ENCODE measurements around the gene PCDH9.
A peak's percentile ranks its signal among the peaks of the same experiment; 100 is the strongest.

PCDH9 gene

GRCh38 chr13:66811455-66811854 is 418.7 kb downstream of the PCDH9 start:
- H3K27me3 ChIP-seq (ENCODE audit: control insufficient read depth, insufficient read depth, low read length): no peaks in the 10 kb centered on the region
- H3K36me3 ChIP-seq (ENCODE audit: insufficient read depth, low read length): no peaks in the 10 kb centered on the region
- H3K9ac ChIP-seq (ENCODE audit: low read depth, low read length): no peak overlapping the region
- no peak overlapping the region for H3K4me3 ChIP-seq (ENCODE audit: low read length)
- no peaks in the 10 kb centered on the region for H3K4me1 ChIP-seq (ENCODE audit: control insufficient read depth, insufficient read depth, low read length)
- no peak overlapping the region for H3K4me2 ChIP-seq (ENCODE audit: low read length)
- H3K9me3 ChIP-seq (replicated peaks; ENCODE audit: low read length): no peaks in the 10 kb centered on the region

GRCh38 chr13:66809485-66809884 is 420.7 kb downstream of the PCDH9 start:
- H3K4me2 ChIP-seq (ENCODE audit: low read length): no peak overlapping the region
- H3K27me3 ChIP-seq (ENCODE audit: control insufficient read depth, insufficient read depth, low read length): no peaks in the 10 kb centered on the region
- H3K9ac ChIP-seq (ENCODE audit: low read depth, low read length): no peak overlapping the region
- no peaks in the 10 kb centered on the region for H3K36me3 ChIP-seq (ENCODE audit: insufficient read depth, low read length)
- no peaks in the 10 kb centered on the region for H3K9me3 ChIP-seq (replicated peaks; ENCODE audit: low read length)
- no peak overlapping the region for H3K4me3 ChIP-seq (ENCODE audit: low read length)
- peaks cover 3% of the 10 kb centered on the region for H3K4me1 ChIP-seq (ENCODE audit: control insufficient read depth, insufficient read depth, low read length)

DNA sequence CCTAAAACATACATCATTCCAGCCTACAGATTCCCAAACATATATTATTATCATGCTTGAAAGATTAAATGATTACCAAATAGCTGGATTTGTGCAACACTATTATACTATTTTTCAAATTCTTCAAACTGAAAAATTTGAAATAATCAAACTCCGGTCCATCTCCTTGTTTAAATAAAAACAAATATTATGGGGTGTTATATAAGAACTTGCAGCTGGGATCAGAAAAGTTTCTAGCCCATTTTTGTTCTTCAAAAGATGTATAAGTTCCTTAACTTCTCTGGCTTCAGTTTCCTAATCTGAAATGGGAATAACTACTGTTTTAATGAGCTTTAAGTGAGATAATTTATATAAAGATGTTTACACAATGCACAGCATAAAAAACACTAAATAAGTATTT is 422.9 kb downstream of the PCDH9 start:
- H3K9ac ChIP-seq (ENCODE audit: low read depth, low read length): no peak overlapping the region
- no peaks in the 10 kb centered on the region for H3K36me3 ChIP-seq (ENCODE audit: insufficient read depth, low read length)
- no peak overlapping the region for H3K4me2 ChIP-seq (ENCODE audit: low read length)
- H3K4me1 ChIP-seq (ENCODE audit: control insufficient read depth, insufficient read depth, low read length): peaks cover 3% of the 10 kb centered on the region
- no peak overlapping the region for H3K4me3 ChIP-seq (ENCODE audit: low read length)
- H3K9me3 ChIP-seq (replicated peaks; ENCODE audit: low read length): no peaks in the 10 kb centered on the region
- H3K27me3 ChIP-seq (ENCODE audit: control insufficient read depth, insufficient read depth, low read length): no peaks in the 10 kb centered on the region

DNA sequence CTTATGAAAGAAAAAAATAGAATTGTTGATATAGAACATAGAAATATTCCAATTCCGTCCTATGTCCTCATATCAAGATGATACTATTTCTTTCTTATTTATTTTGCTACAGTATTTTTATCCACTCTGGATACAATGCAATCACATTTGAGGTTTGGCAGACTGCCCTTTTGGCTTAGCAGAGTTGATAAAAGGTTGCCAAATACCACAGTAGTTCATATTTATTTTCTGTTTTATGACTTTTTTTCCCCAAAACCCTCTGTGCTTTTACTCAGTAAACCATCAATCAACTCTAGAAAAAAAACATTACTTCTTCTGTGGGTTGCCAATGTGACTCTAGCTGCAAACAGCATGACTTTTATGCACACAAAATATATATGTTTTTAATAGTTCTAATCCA is 424.5 kb downstream of the PCDH9 start:
- H3K4me2 ChIP-seq (ENCODE audit: low read length): no peak overlapping the region
- no peaks in the 10 kb centered on the region for H3K36me3 ChIP-seq (ENCODE audit: insufficient read depth, low read length)
- no peaks in the 10 kb centered on the region for H3K27me3 ChIP-seq (ENCODE audit: control insufficient read depth, insufficient read depth, low read length)
- H3K9me3 ChIP-seq (replicated peaks; ENCODE audit: low read length): no peaks in the 10 kb centered on the region
- no peak overlapping the region for H3K4me3 ChIP-seq (ENCODE audit: low read length)
- no peak overlapping the region for H3K9ac ChIP-seq (ENCODE audit: low read depth, low read length)
- peaks cover 3% of the 10 kb centered on the region for H3K4me1 ChIP-seq (ENCODE audit: control insufficient read depth, insufficient read depth, low read length)

- no peaks in the 10 kb centered on the region for H3K27me3 ChIP-seq (ENCODE audit: control insufficient read depth, insufficient read depth, low read length)
- peaks cover 3% of the 10 kb centered on the region for H3K4me1 ChIP-seq (ENCODE audit: control insufficient read depth, insufficient read depth, low read length)
- no peak overlapping the region for H3K4me3 ChIP-seq (ENCODE audit: low read length)
- H3K4me2 ChIP-seq (ENCODE audit: low read length): no peak overlapping the region
- no peak overlapping the region for H3K9ac ChIP-seq (ENCODE audit: low read depth, low read length)
- H3K36me3 ChIP-seq (ENCODE audit: insufficient read depth, low read length): no peaks in the 10 kb centered on the region
- H3K9me3 ChIP-seq (replicated peaks; ENCODE audit: low read length): no peaks in the 10 kb centered on the region
Observed at GRCh38 chr13:66803808-66804456, 426.2 kb downstream of the PCDH9 start.

DNA sequence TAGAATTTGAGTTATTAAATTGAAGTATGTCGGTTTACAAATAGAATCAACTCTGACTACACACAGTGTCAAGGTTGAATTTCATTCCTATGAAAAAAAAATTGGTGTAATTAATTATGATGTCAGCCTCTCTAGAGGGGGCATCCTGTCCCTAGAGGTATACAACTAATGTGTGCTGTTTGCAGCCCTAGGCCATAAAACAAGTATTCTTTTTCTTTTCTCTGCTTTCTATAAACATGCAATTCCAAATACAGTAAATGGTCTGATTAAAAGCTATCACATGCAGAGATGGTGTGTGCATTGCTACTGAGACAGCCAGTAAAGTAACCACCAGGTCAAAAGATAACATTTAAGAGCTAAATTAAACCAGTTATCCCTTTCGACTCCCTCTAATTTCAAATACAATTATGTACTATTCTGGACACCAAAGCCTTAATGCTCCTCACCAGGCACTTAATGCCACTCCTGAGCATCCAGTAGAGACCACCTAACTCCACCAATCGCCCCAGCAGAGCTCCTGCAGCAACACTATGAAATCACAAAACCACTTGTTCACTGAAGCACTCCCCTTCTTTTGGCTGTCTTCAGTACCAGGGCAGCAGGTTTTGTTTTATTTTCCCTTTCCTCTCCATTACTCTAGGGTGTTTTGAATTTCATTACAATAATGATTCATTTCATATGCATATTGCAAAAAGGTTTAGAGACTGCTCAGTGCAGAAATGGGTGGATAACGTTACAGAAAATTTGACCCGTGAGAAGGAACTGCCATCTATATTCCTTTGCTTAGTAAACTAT is 426.9 kb downstream of the PCDH9 start:
- Histone ChIP-seq H3K27me3 (ENCODE audit: control insufficient read depth, insufficient read depth, low read length) (no peaks in the 10 kb centered on the region), H3K36me3 (ENCODE audit: insufficient read depth, low read length) (no peaks in the 10 kb centered on the region), H3K9me3 (replicated peaks; ENCODE audit: low read length) (no peaks in the 10 kb centered on the region), H3K4me2 (ENCODE audit: low read length) (no peak overlapping the region), H3K9ac (ENCODE audit: low read depth, low read length) (no peak overlapping the region), H3K4me3 (ENCODE audit: low read length) (no peak overlapping the region), H3K4me1 (ENCODE audit: control insufficient read depth, insufficient read depth, low read length) (peaks cover 3% of the 10 kb centered on the region)

GRCh38 chr13:66795636-66796035 is 434.5 kb downstream of the PCDH9 start:
- Histone ChIP-seq H3K9me3 (replicated peaks; ENCODE audit: low read length) (no peaks in the 10 kb centered on the region), H3K4me1 (ENCODE audit: control insufficient read depth, insufficient read depth, low read length) (no peaks in the 10 kb centered on the region), H3K36me3 (ENCODE audit: insufficient read depth, low read length) (no peaks in the 10 kb centered on the region), H3K4me2 (ENCODE audit: low read length) (no peak overlapping the region), H3K27me3 (ENCODE audit: control insufficient read depth, insufficient read depth, low read length) (no peaks in the 10 kb centered on the region), H3K9ac (ENCODE audit: low read depth, low read length) (no peak overlapping the region), H3K4me3 (ENCODE audit: low read length) (no peak overlapping the region)

DNA sequence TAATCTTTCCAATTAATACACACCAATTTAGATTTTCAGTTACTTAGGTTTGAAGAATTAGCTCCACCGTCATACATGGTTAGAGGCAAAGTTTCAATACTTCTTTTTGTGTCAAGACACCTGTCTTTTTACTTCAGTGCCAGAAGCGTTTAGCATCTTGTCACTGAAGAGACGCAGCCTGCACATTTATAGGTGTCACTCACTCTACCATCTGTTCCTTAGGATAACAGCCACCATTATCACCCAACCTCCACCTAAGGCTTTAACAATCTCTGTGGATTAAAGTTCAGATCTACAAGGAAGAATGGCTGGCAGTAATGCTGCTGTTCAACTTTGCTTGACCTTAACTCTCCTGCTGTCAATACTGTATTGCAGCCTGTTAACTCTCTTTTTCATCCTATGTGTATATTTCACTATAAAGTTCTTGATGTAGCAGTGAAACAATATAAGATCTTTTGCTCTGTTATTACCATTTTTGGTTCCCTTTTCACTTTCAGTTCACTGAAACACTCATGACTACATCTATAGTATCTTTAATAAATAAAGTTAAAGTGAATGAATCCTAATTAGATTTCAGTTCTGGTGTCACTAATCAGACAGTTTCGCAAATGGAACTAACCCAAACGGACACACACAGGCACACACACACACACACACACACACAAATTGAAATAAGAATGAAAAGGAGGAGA is 435.6 kb downstream of the PCDH9 start:
- Histone ChIP-seq H3K9me3 (replicated peaks; ENCODE audit: low read length) (no peaks in the 10 kb centered on the region), H3K4me1 (ENCODE audit: control insufficient read depth, insufficient read depth, low read length) (no peaks in the 10 kb centered on the region), H3K4me2 (ENCODE audit: low read length) (no peak overlapping the region), H3K36me3 (ENCODE audit: insufficient read depth, low read length) (no peaks in the 10 kb centered on the region), H3K27me3 (ENCODE audit: control insufficient read depth, insufficient read depth, low read length) (no peaks in the 10 kb centered on the region), H3K9ac (ENCODE audit: low read depth, low read length) (no peak overlapping the region), H3K4me3 (ENCODE audit: low read length) (no peak overlapping the region)

- Histone ChIP-seq H3K4me1 (ENCODE audit: control insufficient read depth, insufficient read depth, low read length) (no peaks in the 10 kb centered on the region), H3K4me3 (ENCODE audit: low read length) (no peak overlapping the region), H3K36me3 (ENCODE audit: insufficient read depth, low read length) (no peaks in the 10 kb centered on the region), H3K9me3 (replicated peaks; ENCODE audit: low read length) (no peaks in the 10 kb centered on the region), H3K9ac (ENCODE audit: low read depth, low read length) (no peak overlapping the region), H3K4me2 (ENCODE audit: low read length) (no peak overlapping the region), H3K27me3 (ENCODE audit: control insufficient read depth, insufficient read depth, low read length) (no peaks in the 10 kb centered on the region)
Observed at GRCh38 chr13:66790861-66791260, 439.3 kb downstream of the PCDH9 start.

DNA sequence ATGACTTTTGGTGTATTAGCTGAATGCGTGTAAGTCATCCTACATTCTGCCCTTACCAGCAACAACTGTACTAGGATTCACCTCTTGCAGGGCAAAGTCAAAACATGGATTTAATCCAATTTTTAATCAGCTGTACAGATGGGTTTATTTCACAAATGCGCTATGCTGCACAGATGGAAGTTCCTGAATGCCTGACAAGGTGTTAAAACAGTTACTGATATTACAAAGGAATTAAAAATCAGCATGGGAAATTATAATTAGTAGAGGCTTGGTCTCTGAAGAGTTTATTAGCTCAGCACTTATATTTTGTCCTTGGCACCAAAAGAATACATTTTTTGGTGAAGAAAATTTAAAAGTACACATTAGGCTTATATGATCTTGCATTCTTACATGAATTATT is 448.9 kb downstream of the PCDH9 start:
- H3K36me3 ChIP-seq (ENCODE audit: insufficient read depth, low read length): no peaks in the 10 kb centered on the region
- H3K4me2 ChIP-seq (ENCODE audit: low read length): peak overlapping the region; percentile 26
- H3K9me3 ChIP-seq (replicated peaks; ENCODE audit: low read length): no peaks in the 10 kb centered on the region
- H3K27me3 ChIP-seq (ENCODE audit: control insufficient read depth, insufficient read depth, low read length): no peaks in the 10 kb centered on the region
- no peak overlapping the region for H3K9ac ChIP-seq (ENCODE audit: low read depth, low read length)
- H3K4me1 ChIP-seq (ENCODE audit: control insufficient read depth, insufficient read depth, low read length): peaks cover 11% of the 10 kb centered on the region
- H3K4me3 ChIP-seq (ENCODE audit: low read length): no peak overlapping the region

GRCh38 chr13:66780814-66781213 is 449.3 kb downstream of the PCDH9 start:
- no peak overlapping the region for H3K4me3 ChIP-seq (ENCODE audit: low read length)
- H3K27me3 ChIP-seq (ENCODE audit: control insufficient read depth, insufficient read depth, low read length): no peaks in the 10 kb centered on the region
- no peak overlapping the region for H3K9ac ChIP-seq (ENCODE audit: low read depth, low read length)
- no peaks in the 10 kb centered on the region for H3K9me3 ChIP-seq (replicated peaks; ENCODE audit: low read length)
- H3K36me3 ChIP-seq (ENCODE audit: insufficient read depth, low read length): no peaks in the 10 kb centered on the region
- H3K4me1 ChIP-seq (ENCODE audit: control insufficient read depth, insufficient read depth, low read length): peaks cover 11% of the 10 kb centered on the region
- peak overlapping the region; percentile 26 for H3K4me2 ChIP-seq (ENCODE audit: low read length)
